MM.1S (cell line): ENCODE data around the gene RCN1.

Experiments used
- DNase-seq: peaks from one replicate; pipeline ENCODE4 v3.0.0-alpha.2; 2015
- H2AFZ ChIP-seq: fragments of 300-600 bp; sonication (generic); 2 replicates; pipeline ENCODE4 v1.6.0; 2016; ENCODE audit warnings: antibody characterized with exemption, low read length
- H3F3A ChIP-seq: fragments of 300-600 bp; sonication (generic); 2 replicates; pipeline ENCODE4 v1.6.1; 2016; ENCODE audit warnings: mild to moderate bottlenecking, antibody characterized with exemption, low read length, moderate library complexity, mixed read lengths; ENCODE audit not compliant: insufficient read depth
- H3K27ac ChIP-seq: fragments of 300-600 bp; sonication (generic); 2 replicates; pipeline ENCODE4 v1.5.1; 2016; ENCODE audit warnings: mild to moderate bottlenecking, low read length
- H3K27me3 ChIP-seq: fragments of 300-600 bp; sonication (generic); replicated peaks from 2 replicates; pipeline ENCODE4 v1.6.0; 2016; ENCODE audit warnings: low read length; ENCODE audit not compliant: insufficient read depth
- H3K36me3 ChIP-seq: fragments of 300-600 bp; sonication (generic); replicated peaks from 2 replicates; pipeline ENCODE4 v1.6.1; 2016; ENCODE audit warnings: mild to moderate bottlenecking, low read length, mixed read lengths; ENCODE audit not compliant: insufficient read depth
- H3K4me1 ChIP-seq: fragments of 300-600 bp; sonication (generic); 2 replicates; pipeline ENCODE4 v1.6.1; 2016; ENCODE audit warnings: low read length, mixed read lengths
- H3K4me2 ChIP-seq: fragments of 300-600 bp; sonication (generic); 2 replicates; pipeline ENCODE4 v1.6.0; 2016; ENCODE audit warnings: low read depth, low read length
- H3K4me3 ChIP-seq: fragments of 300-600 bp; sonication (generic); 2 replicates; pipeline ENCODE4 v1.5.1; 2016; ENCODE audit warnings: low read length, mixed read lengths
- H3K79me2 ChIP-seq: fragments of 300-600 bp; sonication (generic); 2 replicates; pipeline ENCODE4 v1.6.1; 2016; ENCODE audit warnings: mixed run types, low read length, mixed read lengths
- H3K9ac ChIP-seq: fragments of 300-600 bp; sonication (generic); 2 replicates; pipeline ENCODE4 v1.6.1; 2016; ENCODE audit warnings: low read length, mixed read lengths
- H3K9me2 ChIP-seq: fragments of 300-600 bp; sonication (generic); replicated peaks from 2 replicates; pipeline ENCODE4 v1.6.1; 2016; ENCODE audit warnings: mild to moderate bottlenecking, low read length, mixed read lengths; ENCODE audit not compliant: insufficient read depth
- H3K9me3 ChIP-seq: fragments of 300-600 bp; sonication (generic); replicated peaks from 2 replicates; pipeline ENCODE4 v1.6.1; 2016; ENCODE audit warnings: mild to moderate bottlenecking, low read length, mixed read lengths; ENCODE audit not compliant: insufficient read depth
- H4K20me1 ChIP-seq: fragments of 300-600 bp; sonication (generic); 2 replicates; pipeline ENCODE4 v1.6.1; 2016; ENCODE audit warnings: mild to moderate bottlenecking, low read length, moderate library complexity, mixed read lengths; ENCODE audit not compliant: insufficient read depth
- CTCF ChIP-seq: fragments of 300-600 bp; sonication (generic); IDR thresholded peaks from 2 replicates; pipeline ENCODE4 v1.5.1; 2016; ENCODE audit warnings: antibody characterized with exemption, low read length, mixed read lengths
- EZH2 ChIP-seq: fragments of 300-600 bp; sonication (generic); optimal IDR thresholded peaks from 2 replicates; pipeline ENCODE3; 2017; ENCODE audit warnings: low read depth, mild to moderate bottlenecking, antibody characterized with exemption, low read length, mixed read lengths
- EZH2phosphoT487 ChIP-seq: fragments of 300-600 bp; sonication (generic); IDR thresholded peaks from 2 replicates; pipeline ENCODE4 v1.6.1; 2018; ENCODE audit warnings: antibody characterized with exemption, low read length

RCN1 gene

GRCh38 chr11:32137263-32137662, 46.4 kb downstream of the RCN1 start:
- Histone ChIP-seq H3F3A (no peaks in the 10 kb centered on the region), H2AFZ (no peak overlapping the region), H3K27ac (no peak overlapping the region), H3K4me2 (no peak overlapping the region), H3K36me3 (no peaks in the 10 kb centered on the region), H3K9ac (no peak overlapping the region), H3K9me3 (no peaks in the 10 kb centered on the region), H4K20me1 (no peaks in the 10 kb centered on the region), H3K79me2 (no peaks in the 10 kb centered on the region), H3K4me1 (no peaks in the 10 kb centered on the region), H3K4me3 (no peak overlapping the region), H3K27me3 (no peaks in the 10 kb centered on the region), H3K9me2 (no peaks in the 10 kb centered on the region)
- no peak for TF ChIP-seq CTCF
- no peak for TF ChIP-seq EZH2
- no peak for TF ChIP-seq EZH2phosphoT487
- DNase-seq: no peak

- H3K9ac ChIP-seq: no peak overlapping the region
- no peaks in the 10 kb centered on the region for H3K9me3 ChIP-seq
- no peak overlapping the region for H3K27ac ChIP-seq
- H3F3A ChIP-seq: no peaks in the 10 kb centered on the region
- H4K20me1 ChIP-seq: no peaks in the 10 kb centered on the region
- H3K9me2 ChIP-seq: no peaks in the 10 kb centered on the region
- no peak overlapping the region for H3K4me3 ChIP-seq
- H3K27me3 ChIP-seq: no peaks in the 10 kb centered on the region
- no peak overlapping the region for H3K4me2 ChIP-seq
- no peak for DNase-seq
- no peak for TF ChIP-seq EZH2phosphoT487
- no peak for TF ChIP-seq EZH2
- no peaks in the 10 kb centered on the region for H3K36me3 ChIP-seq
- no peaks in the 10 kb centered on the region for H3K4me1 ChIP-seq
- H2AFZ ChIP-seq: no peak overlapping the region
- no peaks in the 10 kb centered on the region for H3K79me2 ChIP-seq
Measured at GRCh38 chr11:32137869-32138268, 47.0 kb downstream of the RCN1 start.

GRCh38 chr11:32138902-32139301, 48.0 kb downstream of the RCN1 start:
- Histone ChIP-seq H3F3A (no peaks in the 10 kb centered on the region), H4K20me1 (no peaks in the 10 kb centered on the region), H2AFZ (no peak overlapping the region), H3K27ac (no peak overlapping the region), H3K4me3 (no peak overlapping the region), H3K9me2 (no peaks in the 10 kb centered on the region), H3K9me3 (no peaks in the 10 kb centered on the region), H3K79me2 (no peaks in the 10 kb centered on the region), H3K4me2 (no peak overlapping the region), H3K9ac (no peak overlapping the region), H3K36me3 (no peaks in the 10 kb centered on the region), H3K4me1 (no peaks in the 10 kb centered on the region), H3K27me3 (no peaks in the 10 kb centered on the region)
- no peak for DNase-seq
- TF ChIP-seq EZH2: no peak
- no peak for TF ChIP-seq CTCF
- TF ChIP-seq EZH2phosphoT487: no peak

GRCh38 chr11:32139896-32140520, 49.1 kb downstream of the RCN1 start:
- H3K9me3 ChIP-seq: no peaks in the 10 kb centered on the region
- DNase-seq: no peak
- H3K79me2 ChIP-seq: no peaks in the 10 kb centered on the region
- no peaks in the 10 kb centered on the region for H3K4me1 ChIP-seq
- TF ChIP-seq EZH2: no peak
- TF ChIP-seq CTCF: no peak
- TF ChIP-seq EZH2phosphoT487: no peak
- no peak overlapping the region for H3K27ac ChIP-seq
- no peaks in the 10 kb centered on the region for H3F3A ChIP-seq
- no peaks in the 10 kb centered on the region for H4K20me1 ChIP-seq
- no peaks in the 10 kb centered on the region for H3K36me3 ChIP-seq
- H3K4me2 ChIP-seq: no peak overlapping the region
- no peak overlapping the region for H3K9ac ChIP-seq
- H3K27me3 ChIP-seq: no peaks in the 10 kb centered on the region
- no peak overlapping the region for H2AFZ ChIP-seq
- no peaks in the 10 kb centered on the region for H3K9me2 ChIP-seq
- no peak overlapping the region for H3K4me3 ChIP-seq
